ENCODE results near the gene ZMYM3.

DNA sequence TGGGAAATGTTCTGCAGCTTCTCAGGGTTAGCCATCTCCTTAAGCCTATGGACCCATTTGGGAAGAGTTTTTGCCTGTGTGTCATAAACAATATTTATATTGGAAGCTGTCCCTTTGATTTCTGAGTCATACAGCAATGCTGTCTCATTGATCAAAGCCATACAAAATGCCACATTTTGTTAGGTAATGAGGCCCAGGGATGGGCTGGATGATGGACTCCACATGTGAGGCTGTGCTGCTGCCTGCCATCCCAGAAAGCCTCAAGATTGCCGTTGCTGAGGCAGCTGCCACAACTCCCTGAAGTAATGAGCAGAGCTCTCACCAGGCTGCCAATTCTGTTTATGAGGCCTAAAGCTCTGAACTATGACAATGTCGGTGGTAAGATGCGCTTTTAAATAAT, 43.1 kb downstream of the ZMYM3 start:
- TF ChIP-seq, protein P1, sequence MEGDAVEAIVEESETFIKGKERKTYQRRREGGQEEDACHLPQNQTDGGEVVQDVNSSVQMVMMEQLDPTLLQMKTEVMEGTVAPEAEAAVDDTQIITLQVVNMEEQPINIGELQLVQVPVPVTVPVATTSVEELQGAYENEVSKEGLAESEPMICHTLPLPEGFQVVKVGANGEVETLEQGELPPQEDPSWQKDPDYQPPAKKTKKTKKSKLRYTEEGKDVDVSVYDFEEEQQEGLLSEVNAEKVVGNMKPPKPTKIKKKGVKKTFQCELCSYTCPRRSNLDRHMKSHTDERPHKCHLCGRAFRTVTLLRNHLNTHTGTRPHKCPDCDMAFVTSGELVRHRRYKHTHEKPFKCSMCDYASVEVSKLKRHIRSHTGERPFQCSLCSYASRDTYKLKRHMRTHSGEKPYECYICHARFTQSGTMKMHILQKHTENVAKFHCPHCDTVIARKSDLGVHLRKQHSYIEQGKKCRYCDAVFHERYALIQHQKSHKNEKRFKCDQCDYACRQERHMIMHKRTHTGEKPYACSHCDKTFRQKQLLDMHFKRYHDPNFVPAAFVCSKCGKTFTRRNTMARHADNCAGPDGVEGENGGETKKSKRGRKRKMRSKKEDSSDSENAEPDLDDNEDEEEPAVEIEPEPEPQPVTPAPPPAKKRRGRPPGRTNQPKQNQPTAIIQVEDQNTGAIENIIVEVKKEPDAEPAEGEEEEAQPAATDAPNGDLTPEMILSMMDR (conservative IDR thresholded peaks at IDR 0.05 in 1 of 2, IDR thresholded peaks at IDR 0.05 in 1 of 2; ENCODE audit: low read depth in 1 of 2, low read length in 2 of 2), result no peak
- TF ChIP-seq EZH2 (IDR thresholded peaks at IDR 0.05; ENCODE audit: low read length, missing control alignments), result no peak

Measured in fibroblast of lung (primary cell).